Suprapubic skin (tissue), 4 donors: ENCODE data around the gene UBALD1. TPM values are rescaled to one million over a fixed set of nuclear protein-coding genes. Genes with fewer than 3 reads are reported as not detected.

Experiments
- DNase-seq, 2 donors: peaks; one replicate each; pipeline ENCODE4 v3.0.0-alpha.2; 2019; ENCODE audit warnings: low spot score in 2 of 2
- H3K27ac ChIP-seq: fragments of 200-600 bp; sonication (generic); one replicate; pipeline ENCODE4 v1.5.1; 2019
- H3K27me3 ChIP-seq: fragments of 200-600 bp; sonication (generic); one replicate; pipeline ENCODE4 v1.5.1; 2019
- H3K36me3 ChIP-seq: fragments of 200-600 bp; sonication (generic); one replicate; pipeline ENCODE4 v1.5.1; 2019
- H3K4me1 ChIP-seq: fragments of 200-600 bp; sonication (generic); one replicate; pipeline ENCODE4 v1.5.1; 2019
- H3K4me3 ChIP-seq: fragments of 200-600 bp; sonication (generic); one replicate; pipeline ENCODE4 v1.5.1; 2019; ENCODE audit warnings: mild to moderate bottlenecking
- H3K9me3 ChIP-seq: fragments of 200-600 bp; sonication (generic); one replicate; pipeline ENCODE4 v1.5.1; 2019
- EP300 ChIP-seq: sonication (generic); formaldehyde crosslinking; IDR thresholded peaks from one replicate; pipeline ENCODE4 v1.6.1; 2017; ENCODE audit warnings: antibody characterized with exemption
- POLR2A ChIP-seq, 2 donors: fragments of 450-650 bp; IDR thresholded peaks; one replicate each; pipeline ENCODE4 v1.6.1; 2017; ENCODE audit warnings: antibody characterized with exemption in 2 of 2, mild to moderate bottlenecking in 2 of 2, moderate library complexity in 2 of 2
- POLR2AphosphoS5 ChIP-seq, 3 donors: sonication (generic); formaldehyde crosslinking; IDR thresholded peaks; one replicate each; pipeline ENCODE4 v1.6.1; 2017; ENCODE audit warnings: antibody characterized with exemption in 3 of 3
- WGBS: methylation state at CpG from one replicate; pipeline ENCODE4 v1.1.5; 2018; 5-methylcytosine and 5-hydroxymethylcytosine counted together
- total RNA-seq, 4 donors: library from RNA; depleted of rRNA; stranded (reverse); fragments of >200 nt; gene quantifications; one replicate each; pipeline ENCODE4 v1.1.0, GENCODE V29; 2016
- TF ChIP-seq, protein P1 (sequence below), 2 donors: fragments of 200-600 bp in 1 of 2; fragments of 450-650 bp in 1 of 2; sonication (generic) in 1 of 2; IDR thresholded peaks; one replicate each; pipeline ENCODE4 v1.5.1; 2016 to 2019; ENCODE audit warnings: antibody characterized with exemption in 2 of 2, mild to moderate bottlenecking in 1 of 2, moderate library complexity in 1 of 2

UBALD1 gene
- total RNA-seq, 4 donors from 2014 or later: 11.5 to 29.7 (median 15.2) TPM

DNA sequence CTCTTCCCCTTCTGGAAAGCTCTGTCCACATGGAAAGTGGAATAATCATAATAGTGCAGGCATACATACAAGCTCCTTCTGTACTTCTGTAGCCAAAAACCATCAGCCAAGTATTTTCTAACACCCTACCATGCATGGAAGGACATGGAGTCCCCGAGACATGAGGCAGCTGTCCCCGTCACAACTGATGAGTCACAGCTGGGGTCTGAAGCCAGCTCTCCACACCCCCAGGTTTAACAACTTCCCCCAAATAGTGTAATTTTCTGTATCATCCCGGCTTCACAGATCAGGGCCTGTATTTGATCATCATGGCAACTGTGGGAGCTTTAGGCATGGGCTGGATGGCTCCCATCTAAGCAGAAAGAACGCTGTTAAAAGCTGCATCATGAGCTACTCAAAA lies 42.0 kb downstream of the UBALD1 start:
- WGBS: 63% methylated on average over 3 of the region's 4 CpGs
- H3K4me1 ChIP-seq: no peaks in the 10 kb centered on the region
- H3K9me3 ChIP-seq: no peaks in the 10 kb centered on the region
- DNase-seq: no peak
- H3K36me3 ChIP-seq: no peaks in the 10 kb centered on the region
- no peak overlapping the region for H3K4me3 ChIP-seq
- peaks cover 2% of the 10 kb centered on the region for H3K27me3 ChIP-seq
- no peak overlapping the region for H3K27ac ChIP-seq
- TF ChIP-seq POLR2AphosphoS5 (IDR thresholded peaks at IDR 0.05) (no peak), POLR2A (IDR thresholded peaks at IDR 0.05) (no peak), EP300 (no peak)
- TF ChIP-seq, protein P1, sequence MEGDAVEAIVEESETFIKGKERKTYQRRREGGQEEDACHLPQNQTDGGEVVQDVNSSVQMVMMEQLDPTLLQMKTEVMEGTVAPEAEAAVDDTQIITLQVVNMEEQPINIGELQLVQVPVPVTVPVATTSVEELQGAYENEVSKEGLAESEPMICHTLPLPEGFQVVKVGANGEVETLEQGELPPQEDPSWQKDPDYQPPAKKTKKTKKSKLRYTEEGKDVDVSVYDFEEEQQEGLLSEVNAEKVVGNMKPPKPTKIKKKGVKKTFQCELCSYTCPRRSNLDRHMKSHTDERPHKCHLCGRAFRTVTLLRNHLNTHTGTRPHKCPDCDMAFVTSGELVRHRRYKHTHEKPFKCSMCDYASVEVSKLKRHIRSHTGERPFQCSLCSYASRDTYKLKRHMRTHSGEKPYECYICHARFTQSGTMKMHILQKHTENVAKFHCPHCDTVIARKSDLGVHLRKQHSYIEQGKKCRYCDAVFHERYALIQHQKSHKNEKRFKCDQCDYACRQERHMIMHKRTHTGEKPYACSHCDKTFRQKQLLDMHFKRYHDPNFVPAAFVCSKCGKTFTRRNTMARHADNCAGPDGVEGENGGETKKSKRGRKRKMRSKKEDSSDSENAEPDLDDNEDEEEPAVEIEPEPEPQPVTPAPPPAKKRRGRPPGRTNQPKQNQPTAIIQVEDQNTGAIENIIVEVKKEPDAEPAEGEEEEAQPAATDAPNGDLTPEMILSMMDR (IDR thresholded peaks at IDR 0.05): no peak

DNA sequence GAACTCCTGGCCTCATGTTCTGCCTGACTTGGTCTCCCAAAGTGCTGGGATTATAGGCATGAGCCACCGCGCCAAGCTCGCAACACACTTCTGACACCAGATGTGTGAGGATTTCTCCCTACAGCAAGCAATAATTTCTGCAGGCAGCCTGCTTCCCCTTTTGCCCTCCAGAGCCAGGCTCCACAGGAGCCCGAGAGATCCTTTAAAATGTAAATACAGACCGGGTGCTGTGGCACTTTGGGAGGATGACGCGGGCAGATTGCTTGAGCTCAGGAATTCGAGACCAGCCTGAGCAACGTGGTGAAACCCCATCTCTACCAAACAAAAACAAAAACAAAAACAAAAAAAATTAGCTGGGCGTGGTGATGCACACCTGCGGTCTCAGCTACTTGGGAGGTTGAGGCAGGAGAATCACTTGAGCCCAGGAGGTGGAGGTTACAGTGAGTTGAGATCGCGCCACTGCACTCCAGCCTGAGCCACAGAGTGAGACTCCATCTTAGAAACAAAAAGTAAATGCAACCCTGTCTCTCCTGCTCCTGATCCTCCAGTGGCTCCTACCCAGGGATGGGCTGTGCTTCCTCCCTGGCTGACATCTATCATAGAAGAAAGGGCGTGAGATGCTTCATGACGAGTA lies 43.9 kb downstream of the UBALD1 start:
- no peaks in the 10 kb centered on the region for H3K9me3 ChIP-seq
- peaks cover 2% of the 10 kb centered on the region for H3K27me3 ChIP-seq
- H3K27ac ChIP-seq: no peak overlapping the region
- WGBS: 82% methylated on average over 15 of the region's 15 CpGs
- H3K4me3 ChIP-seq: no peak overlapping the region
- H3K4me1 ChIP-seq: no peaks in the 10 kb centered on the region
- TF ChIP-seq POLR2AphosphoS5 (IDR thresholded peaks at IDR 0.05): no peak
- no peak for TF ChIP-seq EP300
- TF ChIP-seq, protein P1 (IDR thresholded peaks at IDR 0.05): no peak
- TF ChIP-seq POLR2A (IDR thresholded peaks at IDR 0.05): no peak
- no peak for DNase-seq
- no peaks in the 10 kb centered on the region for H3K36me3 ChIP-seq

DNA sequence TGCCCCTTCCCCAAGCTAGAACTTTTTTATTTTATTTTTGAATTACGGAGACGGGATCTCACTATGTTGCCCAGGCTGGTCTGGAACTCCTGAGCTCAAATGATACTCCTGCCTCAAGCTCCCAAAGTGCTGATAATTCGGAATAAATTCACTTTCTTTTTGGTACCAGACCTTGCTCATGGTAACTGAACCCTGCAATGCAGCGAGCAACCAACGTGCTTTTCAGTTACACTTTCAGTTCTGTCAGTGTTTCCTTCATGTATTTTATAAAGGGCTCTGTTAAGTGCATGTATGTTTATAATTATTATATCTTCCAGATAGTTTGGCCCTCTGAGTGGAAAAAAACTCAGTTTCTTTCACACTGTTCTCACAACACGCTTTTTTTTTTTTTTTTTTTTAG lies 44.6 kb downstream of the UBALD1 start:
- no peaks in the 10 kb centered on the region for H3K36me3 ChIP-seq
- no peaks in the 10 kb centered on the region for H3K9me3 ChIP-seq
- no peak overlapping the region for H3K4me3 ChIP-seq
- no peaks in the 10 kb centered on the region for H3K27me3 ChIP-seq
- H3K4me1 ChIP-seq: no peaks in the 10 kb centered on the region
- no peak for DNase-seq
- no peak overlapping the region for H3K27ac ChIP-seq
- TF ChIP-seq EP300: no peak
- TF ChIP-seq POLR2AphosphoS5 (IDR thresholded peaks at IDR 0.05): no peak
- TF ChIP-seq, protein P1 (IDR thresholded peaks at IDR 0.05): no peak
- TF ChIP-seq POLR2A (IDR thresholded peaks at IDR 0.05): no peak
- 80% methylated on average over 6 of the region's 6 CpGs for WGBS

DNA sequence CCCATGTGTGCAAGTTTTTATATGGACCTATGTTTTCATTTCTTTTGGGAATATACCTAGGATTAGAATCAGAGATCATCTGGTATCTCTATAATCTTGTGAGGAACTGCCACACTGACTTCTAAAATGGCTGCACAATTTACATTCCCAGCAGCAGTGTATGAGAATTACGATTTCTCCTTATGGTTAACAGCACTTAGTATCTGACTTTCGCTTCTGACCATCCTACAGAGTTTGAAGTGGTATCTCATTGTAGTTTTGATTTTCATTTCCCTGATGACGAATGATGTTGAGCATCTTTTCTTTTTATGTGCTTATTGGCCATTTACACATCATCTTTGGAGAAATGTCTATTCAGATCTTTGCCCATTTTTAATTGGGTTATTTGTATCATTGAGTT lies 48.5 kb downstream of the UBALD1 start:
- no peak overlapping the region for H3K27ac ChIP-seq
- TF ChIP-seq POLR2AphosphoS5 (IDR thresholded peaks at IDR 0.05): no peak
- no peak for TF ChIP-seq POLR2A (IDR thresholded peaks at IDR 0.05)
- TF ChIP-seq, protein P1 (IDR thresholded peaks at IDR 0.05): no peak
- TF ChIP-seq EP300: no peak
- H3K36me3 ChIP-seq: no peaks in the 10 kb centered on the region
- H3K27me3 ChIP-seq: no peaks in the 10 kb centered on the region
- 78% methylated on average over 3 of the region's 3 CpGs for WGBS
- no peak for DNase-seq
- no peaks in the 10 kb centered on the region for H3K9me3 ChIP-seq
- no peaks in the 10 kb centered on the region for H3K4me1 ChIP-seq
- no peak overlapping the region for H3K4me3 ChIP-seq

DNA sequence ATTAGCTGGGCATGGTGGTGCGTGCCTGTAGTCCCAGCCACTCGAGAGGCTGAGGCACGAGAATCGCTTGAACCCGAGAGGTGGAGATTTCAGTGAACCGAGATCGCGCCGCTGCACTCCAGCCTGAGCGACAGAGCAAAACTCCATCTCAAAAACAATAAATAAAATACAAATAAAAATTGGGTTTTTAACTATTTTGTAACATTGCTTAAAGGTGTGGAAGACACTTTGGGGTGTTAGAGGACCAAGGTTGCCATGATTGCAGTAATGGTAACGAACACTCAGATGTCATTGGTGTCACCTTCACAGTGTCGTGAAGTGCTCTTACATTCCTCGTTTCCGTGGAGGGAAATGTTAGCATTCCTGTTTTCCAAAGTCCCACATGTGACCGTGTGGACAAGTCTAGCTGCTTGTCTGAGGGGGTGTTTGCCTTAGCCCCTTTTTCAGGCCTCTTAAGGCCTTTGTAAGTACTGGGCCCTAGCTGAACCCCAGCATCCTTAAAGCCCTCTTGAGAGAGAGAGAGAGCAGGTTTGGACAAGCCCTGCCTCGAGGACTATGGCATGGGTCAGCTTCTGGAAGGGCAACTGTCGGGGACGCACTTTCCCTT lies 49.9 kb downstream of the UBALD1 start:
- 91% methylated on average over 17 of the region's 18 CpGs for WGBS
- Histone ChIP-seq H3K4me1 (no peaks in the 10 kb centered on the region), H3K36me3 (no peaks in the 10 kb centered on the region), H3K4me3 (no peak overlapping the region), H3K27me3 (no peaks in the 10 kb centered on the region), H3K27ac (no peak overlapping the region), H3K9me3 (no peaks in the 10 kb centered on the region)
- TF ChIP-seq EP300 (no peak), POLR2AphosphoS5 (IDR thresholded peaks at IDR 0.05) (no peak), POLR2A (IDR thresholded peaks at IDR 0.05) (no peak)
- TF ChIP-seq, protein P1 (IDR thresholded peaks at IDR 0.05): no peak
- DNase-seq: no peak
